Hematopoietic multipotent progenitor cell treated with erythropoietin and hydrocortisone succinate and interleukin-3 and kit ligand, for 15 days (in vitro differentiated cells): ENCODE results near the gene REP15.
"Not testable (repeated sequence)": the region's sequence is repeated elsewhere in the genome, so short reads cannot be mapped to it uniquely, and the experiment has no call there.

ENCODE experiments used
- DNase-seq: peaks from one replicate; pipeline ENCODE4 v3.0.0-alpha.2; 2015; ENCODE audit warnings: low spot score

REP15 gene

GRCh38 chr12:27696293-27696652 lies at the start of gene REP15:
REP15 (plus strand) TSS chr12:27696447; CDS start chr12:27696563, 116 bp downstream.
- DNase-seq, result no peak

- no peak for DNase-seq
Observed at GRCh38 chr12:27650011-27650410, 46.2 kb upstream of the REP15 start.

- no peak for DNase-seq
Observed at GRCh38 chr12:27651201-27651600, 45.0 kb upstream of the REP15 start.

- DNase-seq, result peak; percentile 61
Observed at GRCh38 chr12:27652174-27652763, 44.0 kb upstream of the REP15 start.

- DNase-seq, result no peak
Observed at GRCh38 chr12:27653661-27654060, 42.6 kb upstream of the REP15 start.

- not testable (repeated sequence) for DNase-seq
Observed at GRCh38 chr12:27655476-27655875, 40.8 kb upstream of the REP15 start.

GRCh38 chr12:27657296-27657695 lies 39.0 kb upstream of the REP15 start:
- no peak for DNase-seq

GRCh38 chr12:27665704-27666103 lies 30.5 kb upstream of the REP15 start:
- DNase-seq, result no peak

- no peak for DNase-seq
Observed at GRCh38 chr12:27666510-27666909, 29.7 kb upstream of the REP15 start.

GRCh38 chr12:27667540-27667939 lies 28.7 kb upstream of the REP15 start:
- no peak for DNase-seq

- no peak for DNase-seq
Observed at GRCh38 chr12:27672051-27672450, 24.2 kb upstream of the REP15 start.

- no peak for DNase-seq
Observed at GRCh38 chr12:27672643-27673042, 23.6 kb upstream of the REP15 start.

- no peak for DNase-seq
Observed at GRCh38 chr12:27673101-27673718, 23.0 kb upstream of the REP15 start.

- no peak for DNase-seq
Observed at GRCh38 chr12:27674989-27675388, 21.3 kb upstream of the REP15 start.

- no peak for DNase-seq
Observed at GRCh38 chr12:27680619-27681018, 15.6 kb upstream of the REP15 start.

- no peak for DNase-seq
Observed at GRCh38 chr12:27682534-27682933, 13.7 kb upstream of the REP15 start.

GRCh38 chr12:27685274-27685673 lies 11.0 kb upstream of the REP15 start:
- no peak for DNase-seq

GRCh38 chr12:27686147-27686546 lies 10.1 kb upstream of the REP15 start:
- no peak for DNase-seq

GRCh38 chr12:27688671-27689070 lies 7.6 kb upstream of the REP15 start:
- DNase-seq, result no peak

GRCh38 chr12:27689558-27690180 lies 6.6 kb upstream of the REP15 start:
- DNase-seq, result no peak

GRCh38 chr12:27693403-27693802 lies 2.8 kb upstream of the REP15 start:
- no peak for DNase-seq

- DNase-seq, result no peak
Observed at GRCh38 chr12:27695556-27696292, 523 bp upstream of the REP15 start.
